Activated T-cell treated with anti-CD3 and anti-CD28 coated beads, Interleukin-2, amount 50 U/mL, for 4 hours (primary cell): ENCODE data around the gene MARCHF3. TPM values are rescaled to one million over a fixed set of nuclear protein-coding genes. Genes with fewer than 3 reads are reported as not detected.
"Not testable (repeated sequence)": the region's sequence is repeated elsewhere in the genome, so short reads cannot be mapped to it uniquely, and the experiment has no call there.

Experiments
- ATAC-seq, 2 donors: fragments of 200-7000 bp; cut with Tn5 transposase; one replicate each; pipeline ENCODE4 v1.10.0; 2021
- DNase-seq: peaks from one replicate; pipeline ENCODE4 v3.0.0-alpha.2; 2020
- H3K27me3 Mint-ChIP-seq: one replicate; pipeline ENCODE4 v1.8.0; 2021; ENCODE audit warnings: low read depth, mixed read lengths
- H3K36me3 Mint-ChIP-seq: one replicate; pipeline ENCODE4 v1.8.0; 2022; ENCODE audit warnings: mixed read lengths; ENCODE audit not compliant: insufficient read depth
- H3K4me1 Mint-ChIP-seq: one replicate; pipeline ENCODE4 v1.8.0; 2021; ENCODE audit warnings: low read depth, mixed read lengths
- H3K4me3 Mint-ChIP-seq: one replicate; pipeline ENCODE4 v1.8.0; 2021; ENCODE audit warnings: mild to moderate bottlenecking, moderate library complexity, mixed read lengths
- H3K9me3 Mint-ChIP-seq: one replicate; pipeline ENCODE4 v1.8.0; 2021; ENCODE audit warnings: mixed read lengths
- total RNA-seq, 3 donors: library from RNA; stranded (reverse); gene quantifications; one replicate each; pipeline ENCODE4 v1.2.1, GENCODE V29; 2021

Gene MARCHF3
- total RNA-seq, 3 donors from 2014 or later: 2.7 to 4.2 (median 3.3) TPM

DNA sequence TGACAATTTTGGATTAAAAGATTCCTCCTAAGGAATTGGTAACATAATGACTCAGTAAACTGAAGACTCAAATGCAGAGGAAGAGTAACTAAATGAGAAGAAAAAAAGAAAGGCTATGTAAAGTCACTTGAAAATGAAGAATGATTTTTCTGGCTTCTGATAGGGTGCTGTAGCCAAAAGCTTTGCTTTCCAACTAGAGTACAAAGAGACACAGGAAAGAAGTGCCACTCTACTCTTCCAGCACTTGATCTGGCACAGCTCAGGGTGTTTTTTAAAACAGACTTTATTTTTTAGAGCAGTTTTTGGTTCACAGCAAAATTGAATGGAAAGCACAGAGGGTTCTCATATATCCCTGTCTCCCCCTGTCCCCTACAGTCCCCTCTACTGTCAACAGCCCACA, 130.9 kb downstream of the MARCHF3 start:
- Mint-ChIP-seq H3K36me3 (no peaks in the 10 kb centered on the region), H3K9me3 (no peaks in the 10 kb centered on the region), H3K4me1 (no peaks in the 10 kb centered on the region), H3K27me3 (no peaks in the 10 kb centered on the region), H3K4me3 (no peak overlapping the region)
- ATAC-seq: no peak
- DNase-seq: no peak

DNA sequence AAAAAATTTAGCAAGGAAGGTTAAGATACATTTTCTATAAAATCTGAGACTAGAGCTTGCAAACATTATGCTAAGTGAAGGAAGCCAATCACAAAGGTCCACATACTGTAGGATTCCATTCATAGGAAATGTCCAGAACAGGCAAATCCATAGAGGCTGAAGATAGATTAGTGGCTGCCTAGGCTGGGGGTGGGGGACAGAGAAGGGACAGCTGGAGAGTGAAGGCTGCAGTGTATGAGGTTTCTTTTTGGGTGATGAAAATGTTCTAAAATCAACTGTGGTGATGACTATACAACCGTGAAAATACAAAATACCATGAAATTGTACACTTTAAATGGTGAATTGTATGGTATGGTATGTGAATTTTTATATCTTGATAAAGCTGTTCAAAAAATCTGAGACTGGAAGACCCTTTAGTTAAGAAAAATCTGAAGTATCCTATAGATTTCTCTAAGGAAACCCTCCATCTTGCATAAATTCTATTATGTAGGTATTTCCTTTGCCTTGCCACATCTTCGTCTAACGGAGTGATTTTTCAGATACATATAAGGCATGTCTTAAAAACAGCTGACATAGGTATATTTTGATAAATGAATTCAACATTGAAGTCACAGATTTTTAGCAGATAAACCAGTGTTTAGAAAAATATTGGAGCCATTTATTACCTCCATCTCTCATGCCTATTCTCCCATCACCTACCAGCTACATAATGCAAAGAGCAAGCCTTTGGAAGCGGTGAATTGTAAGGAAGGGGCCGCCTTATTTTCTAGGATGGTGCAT, 132.3 kb downstream of the MARCHF3 start:
- no peaks in the 10 kb centered on the region for H3K36me3 Mint-ChIP-seq
- DNase-seq (no peak), ATAC-seq (no peak)
- H3K27me3 Mint-ChIP-seq: no peaks in the 10 kb centered on the region
- H3K4me3 Mint-ChIP-seq: no peak overlapping the region
- H3K9me3 Mint-ChIP-seq: no peaks in the 10 kb centered on the region
- H3K4me1 Mint-ChIP-seq: no peaks in the 10 kb centered on the region

DNA sequence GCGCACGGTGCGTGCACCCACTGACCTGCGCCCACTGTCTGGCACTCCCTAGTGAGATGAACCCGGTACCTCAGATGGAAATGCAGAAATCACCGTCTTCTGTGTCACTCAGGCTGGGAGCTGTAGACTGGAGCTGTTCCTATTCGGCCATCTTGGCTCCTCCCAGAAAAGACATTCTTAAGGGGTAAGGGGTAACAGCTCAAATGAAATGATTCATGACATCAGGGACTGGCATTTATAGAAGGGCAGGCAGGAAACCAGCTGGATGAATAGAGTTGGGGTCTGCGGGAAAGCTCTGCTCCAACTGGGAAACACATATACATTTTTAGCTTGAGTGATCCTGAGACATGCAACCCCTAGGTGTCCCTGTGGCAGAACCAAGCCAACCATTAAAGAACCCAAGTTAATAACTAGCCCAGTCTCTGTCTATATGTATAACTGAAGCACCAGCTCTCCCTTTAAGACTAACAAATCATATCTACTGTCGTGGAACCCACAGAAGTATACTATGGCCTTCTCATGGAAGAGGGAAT, 134.1 kb downstream of the MARCHF3 start:
- Mint-ChIP-seq H3K9me3 (no peaks in the 10 kb centered on the region), H3K36me3 (no peaks in the 10 kb centered on the region), H3K4me1 (no peaks in the 10 kb centered on the region), H3K4me3 (no peak overlapping the region), H3K27me3 (no peaks in the 10 kb centered on the region)
- ATAC-seq (no peak), DNase-seq (no peak)

DNA sequence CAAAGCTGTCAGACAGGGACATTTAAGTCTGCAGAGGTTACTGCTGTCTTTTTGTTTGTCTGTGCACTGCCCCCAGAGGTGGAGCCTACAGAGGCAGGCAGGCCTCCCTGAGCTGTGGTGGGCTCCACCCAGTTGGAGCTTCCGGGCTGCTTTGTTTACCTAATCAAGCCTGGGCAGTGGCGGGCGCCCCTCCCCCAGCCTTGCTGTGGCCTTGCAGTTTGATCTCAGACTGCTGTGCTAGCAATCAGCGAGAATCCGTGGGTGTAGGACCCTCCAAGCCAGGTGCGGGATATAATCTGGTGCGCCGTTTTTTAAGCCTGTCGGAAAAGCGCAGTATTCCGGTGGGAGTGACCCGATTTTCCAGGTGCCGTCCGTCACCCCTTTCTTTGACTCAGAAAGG, 134.6 kb downstream of the MARCHF3 start:
- not testable (repeated sequence) for H3K36me3 Mint-ChIP-seq, H3K4me1 Mint-ChIP-seq, H3K4me3 Mint-ChIP-seq, H3K9me3 Mint-ChIP-seq, DNase-seq, H3K27me3 Mint-ChIP-seq, ATAC-seq

DNA sequence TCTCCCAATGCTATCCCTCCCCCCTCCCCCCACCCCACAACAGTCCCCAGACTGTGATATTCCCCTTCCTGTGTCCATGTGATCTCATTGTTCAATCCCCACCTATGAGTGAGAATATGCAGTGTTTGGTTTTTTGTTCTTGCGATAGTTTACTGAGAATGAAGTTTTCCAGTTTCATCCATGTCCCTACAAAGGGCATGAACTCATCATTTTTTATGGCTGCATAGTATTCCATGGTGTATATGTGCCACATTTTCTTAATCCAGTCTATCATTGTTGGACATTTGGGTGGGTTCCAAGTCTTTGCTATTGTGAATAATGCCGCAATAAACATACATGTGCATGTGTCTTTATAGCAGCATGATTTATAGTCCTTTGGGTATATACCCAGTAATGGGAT, 139.9 kb downstream of the MARCHF3 start:
- not testable (repeated sequence) for H3K4me3 Mint-ChIP-seq, ATAC-seq, H3K27me3 Mint-ChIP-seq, H3K4me1 Mint-ChIP-seq, DNase-seq, H3K36me3 Mint-ChIP-seq, H3K9me3 Mint-ChIP-seq

DNA sequence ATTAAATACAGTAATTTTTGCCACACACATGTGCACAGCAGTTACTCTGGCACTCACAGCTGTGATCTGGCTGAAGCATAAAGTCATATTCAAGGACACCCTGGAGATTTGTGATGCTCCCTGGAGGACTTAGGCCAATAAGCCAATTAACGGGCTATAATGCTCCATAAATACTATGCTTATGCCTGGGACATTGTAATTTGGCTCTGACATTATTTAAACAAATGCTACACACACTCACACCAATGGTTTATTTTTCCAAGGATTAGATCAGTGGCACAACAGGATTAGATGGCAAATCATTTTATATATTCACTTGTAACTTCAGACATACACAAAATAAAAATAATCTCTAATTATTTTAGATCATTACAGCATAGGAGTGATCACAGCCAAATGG, 142.2 kb downstream of the MARCHF3 start:
- DNase-seq (no peak), ATAC-seq (no peak)
- Mint-ChIP-seq H3K27me3 (no peaks in the 10 kb centered on the region), H3K4me3 (no peak overlapping the region), H3K36me3 (no peaks in the 10 kb centered on the region), H3K9me3 (no peaks in the 10 kb centered on the region), H3K4me1 (no peaks in the 10 kb centered on the region)

DNA sequence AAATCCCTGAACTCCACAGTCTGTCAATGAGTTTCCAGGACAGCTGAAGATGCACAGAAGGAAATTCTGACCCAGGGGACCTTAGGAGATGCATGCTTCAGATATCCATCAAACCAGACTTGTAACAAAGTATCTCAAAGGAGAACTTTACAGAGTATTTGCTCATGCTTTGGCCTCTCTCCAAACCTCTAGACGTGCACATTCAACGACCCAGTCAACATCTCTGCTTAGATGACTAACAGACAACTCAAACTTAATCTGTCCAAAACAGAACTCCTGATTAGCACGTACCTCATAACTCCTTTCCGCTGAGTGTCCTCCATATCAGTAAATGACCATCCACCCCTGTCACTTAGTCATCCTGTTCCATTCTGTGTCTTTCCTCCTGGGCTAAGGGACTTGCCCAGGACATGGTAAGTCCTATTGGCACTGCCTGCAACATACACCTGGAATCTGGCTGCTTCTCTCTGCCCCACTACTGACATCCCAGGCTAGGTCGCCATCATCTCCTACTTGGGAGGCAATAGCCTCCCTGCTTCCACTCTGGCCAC, 146.0 kb downstream of the MARCHF3 start:
- Mint-ChIP-seq H3K9me3 (no peaks in the 10 kb centered on the region), H3K36me3 (no peaks in the 10 kb centered on the region), H3K27me3 (no peaks in the 10 kb centered on the region), H3K4me3 (no peak overlapping the region), H3K4me1 (no peaks in the 10 kb centered on the region)
- no peak for DNase-seq
- ATAC-seq: no peak

DNA sequence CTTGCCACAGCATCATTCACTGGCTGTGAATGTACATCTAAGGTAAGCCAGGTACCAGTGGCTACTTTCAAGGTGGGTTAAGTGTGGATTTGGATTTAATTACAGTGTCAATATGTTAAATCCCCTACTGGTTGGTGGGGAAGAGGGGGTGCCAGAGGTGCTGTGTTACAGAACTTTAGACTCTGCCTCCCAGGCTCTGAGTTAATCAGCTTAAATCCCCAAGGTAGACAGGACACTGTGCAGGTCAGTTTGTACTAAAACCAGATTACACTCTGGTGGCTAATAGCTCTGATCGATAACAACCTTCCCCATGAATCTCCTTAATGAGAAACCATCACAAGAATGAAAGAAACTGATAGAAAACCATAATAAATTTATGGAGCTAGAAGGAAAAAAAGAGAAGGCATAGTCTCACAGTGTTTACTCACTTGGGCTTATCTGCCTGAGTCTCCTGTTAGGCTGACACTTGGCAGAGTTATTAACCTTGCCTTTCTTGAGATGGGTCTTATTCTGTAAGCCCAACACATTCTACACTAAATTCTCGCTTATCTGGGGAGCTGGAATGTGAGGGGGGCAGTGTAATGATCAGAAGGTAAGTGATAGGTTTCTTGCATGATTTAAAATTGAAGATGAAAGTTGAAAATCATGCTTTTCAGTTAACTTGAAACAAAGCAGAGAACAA, 146.7 kb downstream of the MARCHF3 start:
- no peaks in the 10 kb centered on the region for H3K36me3 Mint-ChIP-seq
- H3K4me3 Mint-ChIP-seq: no peak overlapping the region
- DNase-seq (no peak), ATAC-seq (no peak)
- H3K27me3 Mint-ChIP-seq: no peaks in the 10 kb centered on the region
- H3K4me1 Mint-ChIP-seq: no peaks in the 10 kb centered on the region
- no peaks in the 10 kb centered on the region for H3K9me3 Mint-ChIP-seq

DNA sequence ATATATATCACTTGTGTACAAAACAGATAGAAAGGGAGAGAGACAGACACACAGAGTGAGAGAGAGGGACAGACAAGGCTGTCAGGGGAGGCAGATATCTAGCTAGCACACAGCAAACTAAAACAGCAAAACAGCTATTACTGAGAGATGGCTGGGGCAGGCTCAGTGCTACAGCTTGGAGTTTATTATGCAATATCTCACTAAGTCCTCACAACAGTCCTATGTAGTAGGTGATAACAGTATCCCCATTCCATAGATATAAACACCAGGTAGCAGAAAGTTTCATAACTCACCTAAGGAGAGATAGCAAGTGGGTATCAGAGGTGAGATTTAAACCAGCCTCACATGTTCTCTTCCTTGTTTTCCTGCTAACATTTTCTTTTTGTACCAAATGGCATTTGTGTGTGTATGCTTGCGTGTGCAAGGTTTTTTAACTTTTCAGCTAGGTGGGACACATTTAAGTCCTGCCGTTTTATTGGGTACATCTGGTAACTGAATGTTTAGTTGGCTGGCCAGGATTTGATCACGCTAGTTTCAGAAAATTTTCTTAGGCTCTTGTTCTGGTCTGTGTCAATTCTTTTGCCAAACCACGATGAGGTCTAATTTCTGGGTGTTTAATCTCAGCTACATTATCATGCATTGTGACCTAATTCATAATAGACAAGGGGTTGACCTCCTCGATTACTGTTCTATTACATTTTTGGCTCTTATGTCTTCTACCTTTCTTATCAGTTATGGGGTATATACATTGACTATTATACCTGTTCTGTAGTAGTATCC, 148.3 kb downstream of the MARCHF3 start:
- H3K4me1 Mint-ChIP-seq: no peaks in the 10 kb centered on the region
- ATAC-seq (no peak), DNase-seq (no peak)
- no peak overlapping the region for H3K4me3 Mint-ChIP-seq
- H3K36me3 Mint-ChIP-seq: no peaks in the 10 kb centered on the region
- no peaks in the 10 kb centered on the region for H3K27me3 Mint-ChIP-seq
- H3K9me3 Mint-ChIP-seq: no peaks in the 10 kb centered on the region

DNA sequence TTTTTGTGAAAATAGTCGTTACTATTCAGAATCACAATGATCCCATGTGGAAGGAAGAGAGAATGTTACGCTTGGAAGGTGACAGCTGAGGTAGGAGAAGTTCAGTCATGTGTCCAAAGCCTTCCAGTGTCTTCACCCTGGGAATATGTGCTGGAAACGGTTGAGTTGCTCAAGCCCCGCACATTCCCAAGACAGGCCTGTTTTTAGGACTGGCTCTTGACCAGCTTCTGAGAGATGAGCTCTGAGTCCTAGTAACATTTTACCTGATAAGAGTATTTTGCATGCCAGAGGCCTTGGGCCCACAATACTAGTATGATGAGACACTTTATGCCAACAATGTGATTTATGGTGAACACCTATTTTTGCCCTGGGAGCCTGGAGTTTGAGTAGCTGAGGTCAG, 151.7 kb downstream of the MARCHF3 start:
- no peaks in the 10 kb centered on the region for H3K9me3 Mint-ChIP-seq
- H3K27me3 Mint-ChIP-seq: no peaks in the 10 kb centered on the region
- peaks cover 2% of the 10 kb centered on the region for H3K36me3 Mint-ChIP-seq
- DNase-seq: no peak
- no peak overlapping the region for H3K4me3 Mint-ChIP-seq
- ATAC-seq: no peak
- H3K4me1 Mint-ChIP-seq: no peaks in the 10 kb centered on the region

DNA sequence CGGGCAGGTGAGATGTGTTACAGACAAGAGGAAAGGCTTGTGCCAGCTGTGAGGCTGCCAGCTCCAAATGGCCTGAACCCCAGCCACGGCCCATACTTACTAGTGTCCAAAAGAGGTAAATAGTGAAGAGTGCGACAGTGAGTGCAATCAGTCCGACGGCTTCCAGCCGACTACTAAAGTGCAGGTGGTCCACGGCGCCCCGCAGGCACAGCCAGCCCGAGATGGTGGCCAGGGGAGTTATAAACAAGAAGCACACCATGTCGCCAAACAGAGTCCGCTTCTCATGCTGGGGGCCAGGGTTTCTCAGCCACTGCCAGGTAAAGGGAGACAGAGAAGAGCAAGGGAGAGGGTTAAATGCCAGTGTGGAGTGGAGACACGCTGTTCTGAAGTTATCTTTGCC, 152.3 kb downstream of the MARCHF3 start:
- no peak for DNase-seq
- ATAC-seq: no peak
- no peaks in the 10 kb centered on the region for H3K4me1 Mint-ChIP-seq
- peaks cover 2% of the 10 kb centered on the region for H3K36me3 Mint-ChIP-seq
- no peaks in the 10 kb centered on the region for H3K27me3 Mint-ChIP-seq
- no peaks in the 10 kb centered on the region for H3K9me3 Mint-ChIP-seq
- H3K4me3 Mint-ChIP-seq: no peak overlapping the region

DNA sequence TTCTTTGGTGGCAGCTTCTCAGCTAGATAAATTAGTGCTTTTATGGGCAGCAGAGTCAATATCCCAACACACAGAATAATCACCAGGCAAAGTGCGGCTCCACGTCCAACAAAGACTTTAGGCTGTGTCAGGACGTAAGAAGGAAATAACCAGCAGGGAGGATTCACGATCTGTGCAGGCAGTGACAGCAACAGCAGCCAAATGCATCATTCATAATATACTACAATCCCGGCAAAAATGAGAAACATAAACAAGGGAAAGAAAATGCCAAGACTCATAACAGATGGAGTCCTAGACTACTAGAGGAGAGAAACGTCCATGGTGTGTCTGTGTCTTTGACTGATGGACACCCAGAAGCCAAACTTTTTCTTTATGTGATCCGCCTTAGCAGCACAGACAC, 152.8 kb downstream of the MARCHF3 start:
- no peaks in the 10 kb centered on the region for H3K4me1 Mint-ChIP-seq
- H3K9me3 Mint-ChIP-seq: no peaks in the 10 kb centered on the region
- ATAC-seq: no peak

DNA sequence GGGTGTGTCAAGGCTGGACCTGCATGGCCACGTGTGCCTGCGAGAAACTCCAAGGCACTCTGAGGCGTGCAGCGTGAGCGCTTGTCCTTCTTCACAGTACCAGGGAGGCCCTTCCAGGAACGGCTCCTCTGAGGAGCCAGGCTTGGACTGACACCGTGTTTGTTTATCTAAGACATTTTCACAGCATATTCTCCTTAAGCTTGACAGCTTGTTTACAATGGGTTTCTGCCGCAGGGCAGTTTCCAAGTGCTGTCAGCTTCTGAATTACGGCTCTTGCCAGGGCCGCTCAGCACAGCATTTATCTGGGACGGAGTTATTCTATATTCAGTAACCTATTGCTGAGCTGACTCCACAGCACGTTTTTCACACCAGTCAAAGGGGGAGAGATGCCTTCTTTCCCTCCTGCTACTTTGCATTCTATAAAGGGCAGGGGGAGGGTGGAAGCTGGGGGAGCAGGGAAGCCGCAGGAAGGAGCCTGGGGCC, 155.0 kb downstream of the MARCHF3 start:
- ATAC-seq (no peak), DNase-seq (no peak)
- H3K4me3 Mint-ChIP-seq: no peak overlapping the region
- H3K9me3 Mint-ChIP-seq: no peaks in the 10 kb centered on the region
- no peaks in the 10 kb centered on the region for H3K27me3 Mint-ChIP-seq
- H3K36me3 Mint-ChIP-seq: peaks cover 2% of the 10 kb centered on the region
- no peaks in the 10 kb centered on the region for H3K4me1 Mint-ChIP-seq

More for the DNA sequence above, 152.8 kb downstream of the MARCHF3 start:
- Mint-ChIP-seq H3K36me3 (peaks cover 2% of the 10 kb centered on the region), H3K4me3 (no peak overlapping the region), H3K27me3 (no peaks in the 10 kb centered on the region)
- DNase-seq: no peak
